ENCODE data around the gene SH3PXD2A.

DNA sequence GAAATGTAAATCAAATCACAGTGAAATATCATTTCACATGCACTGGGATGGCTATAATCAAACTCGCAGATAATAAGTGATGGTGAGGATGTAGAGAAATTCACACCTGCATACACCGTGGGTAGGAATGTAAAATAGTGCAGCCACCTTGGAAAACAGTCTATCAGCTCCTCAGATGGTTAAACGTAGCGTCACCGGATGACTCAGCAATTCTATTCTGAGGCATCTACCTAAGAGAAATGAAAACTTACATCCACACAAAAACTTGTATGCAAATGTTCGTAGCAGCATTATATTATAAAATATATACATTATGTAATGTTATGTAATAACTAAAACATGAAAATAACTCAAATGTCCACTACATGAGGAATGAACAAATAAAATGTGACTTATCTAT is 38.9 kb downstream of the SH3PXD2A start:
- TF ChIP-seq CTCF (conservative IDR thresholded peaks at IDR 0.05) (no peak), ZFX (IDR thresholded peaks at IDR 0.05) (no peak)

All from C4-2B (cell line).